HUES6 (cell line): ENCODE data around the gene DENND1A.

Experiments used
- H3K27ac ChIP-seq: 2 replicates; pipeline ENCODE4 v1.7.0; 2013; ENCODE audit warnings: low read depth, mild to moderate bottlenecking, low read length, inconsistent platforms
- H3K27me3 ChIP-seq: 2 replicates; pipeline ENCODE4 v1.6.1; 2013; ENCODE audit warnings: low read length; ENCODE audit not compliant: control insufficient read depth, insufficient read depth
- H3K36me3 ChIP-seq: 2 replicates; pipeline ENCODE4 v1.6.1; 2013; ENCODE audit warnings: low read length; ENCODE audit not compliant: control insufficient read depth, insufficient read depth
- H3K4me1 ChIP-seq: 2 replicates; pipeline ENCODE4 v1.6.1; 2013; ENCODE audit warnings: low read length; ENCODE audit not compliant: control insufficient read depth, insufficient read depth
- H3K4me3 ChIP-seq: 2 replicates; pipeline ENCODE4 v1.5.1; 2013; ENCODE audit warnings: low read depth, low read length
- H3K9ac ChIP-seq: one replicate; pipeline ENCODE4 v1.6.1; 2013; ENCODE audit warnings: mild to moderate bottlenecking, low read length
- H3K9me3 ChIP-seq: 2 replicates; pipeline ENCODE4 v1.6.1; 2013; ENCODE audit warnings: low read depth, low read length; ENCODE audit not compliant: control insufficient read depth, insufficient read depth

DENND1A gene

GRCh38 chr9:123414204-123414603 lies 515.7 kb downstream of the DENND1A start:
- Histone ChIP-seq H3K4me3 (no peak overlapping the region), H3K27ac (no peak overlapping the region), H3K4me1 (peaks cover 15% of the 10 kb centered on the region), H3K27me3 (no peaks in the 10 kb centered on the region), H3K9ac (no peak overlapping the region), H3K36me3 (no peaks in the 10 kb centered on the region), H3K9me3 (no peaks in the 10 kb centered on the region)

GRCh38 chr9:123412171-123412820 lies 517.6 kb downstream of the DENND1A start:
- no peaks in the 10 kb centered on the region for H3K27me3 ChIP-seq
- H3K27ac ChIP-seq, result no peak overlapping the region
- H3K9me3 ChIP-seq, result no peaks in the 10 kb centered on the region
- no peaks in the 10 kb centered on the region for H3K36me3 ChIP-seq
- no peak overlapping the region for H3K9ac ChIP-seq
- H3K4me1 ChIP-seq, result peaks cover 28% of the 10 kb centered on the region
- H3K4me3 ChIP-seq, result no peak overlapping the region

- Histone ChIP-seq H3K27me3 (no peaks in the 10 kb centered on the region), H3K4me1 (peaks cover 33% of the 10 kb centered on the region), H3K27ac (no peak overlapping the region), H3K36me3 (no peaks in the 10 kb centered on the region), H3K4me3 (no peak overlapping the region), H3K9ac (no peak overlapping the region), H3K9me3 (no peaks in the 10 kb centered on the region)
Measured at GRCh38 chr9:123411636-123412035, 518.3 kb downstream of the DENND1A start.

- Histone ChIP-seq H3K27ac (no peak overlapping the region), H3K9me3 (no peaks in the 10 kb centered on the region)
Measured at GRCh38 chr9:123411191-123411590, 518.7 kb downstream of the DENND1A start.

GRCh38 chr9:123410281-123410910 lies 519.5 kb downstream of the DENND1A start:
- no peak overlapping the region for H3K4me3 ChIP-seq
- no peaks in the 10 kb centered on the region for H3K9me3 ChIP-seq
- H3K27ac ChIP-seq, result no peak overlapping the region
- no peaks in the 10 kb centered on the region for H3K36me3 ChIP-seq
- H3K27me3 ChIP-seq, result no peaks in the 10 kb centered on the region
- no peak overlapping the region for H3K9ac ChIP-seq
- peaks cover 38% of the 10 kb centered on the region for H3K4me1 ChIP-seq

More at GRCh38 chr9:123411191-123411590, 518.7 kb downstream of the DENND1A start:
- Histone ChIP-seq H3K27me3 (no peaks in the 10 kb centered on the region), H3K4me1 (peaks cover 38% of the 10 kb centered on the region), H3K4me3 (no peak overlapping the region), H3K9ac (no peak overlapping the region), H3K36me3 (no peaks in the 10 kb centered on the region)

- H3K4me1 ChIP-seq, result peaks cover 25% of the 10 kb centered on the region
- no peaks in the 10 kb centered on the region for H3K9me3 ChIP-seq
- H3K36me3 ChIP-seq, result no peaks in the 10 kb centered on the region
- no peak overlapping the region for H3K4me3 ChIP-seq
- no peak overlapping the region for H3K9ac ChIP-seq
- H3K27me3 ChIP-seq, result no peaks in the 10 kb centered on the region
- no peak overlapping the region for H3K27ac ChIP-seq
Measured at GRCh38 chr9:123408313-123409262, 521.3 kb downstream of the DENND1A start.

- H3K4me3 ChIP-seq, result no peak overlapping the region
- no peak overlapping the region for H3K27ac ChIP-seq
- H3K27me3 ChIP-seq, result no peaks in the 10 kb centered on the region
- H3K36me3 ChIP-seq, result no peaks in the 10 kb centered on the region
- H3K9ac ChIP-seq, result no peak overlapping the region
- peaks cover 37% of the 10 kb centered on the region for H3K4me1 ChIP-seq
- H3K9me3 ChIP-seq, result no peaks in the 10 kb centered on the region
Measured at GRCh38 chr9:123407217-123407851, 522.6 kb downstream of the DENND1A start.

- Histone ChIP-seq H3K9me3 (no peaks in the 10 kb centered on the region), H3K4me3 (no peak overlapping the region), H3K36me3 (no peaks in the 10 kb centered on the region), H3K27me3 (no peaks in the 10 kb centered on the region), H3K4me1 (peaks cover 39% of the 10 kb centered on the region), H3K27ac (no peak overlapping the region), H3K9ac (no peak overlapping the region)
Measured at GRCh38 chr9:123406691-123407216, 523.2 kb downstream of the DENND1A start.

GRCh38 chr9:123406016-123406415 lies 523.9 kb downstream of the DENND1A start:
- no peaks in the 10 kb centered on the region for H3K27me3 ChIP-seq
- no peak overlapping the region for H3K4me3 ChIP-seq
- no peak overlapping the region for H3K9ac ChIP-seq
- peaks cover 39% of the 10 kb centered on the region for H3K4me1 ChIP-seq
- H3K36me3 ChIP-seq, result no peaks in the 10 kb centered on the region
- H3K9me3 ChIP-seq, result no peaks in the 10 kb centered on the region
- no peak overlapping the region for H3K27ac ChIP-seq

- Histone ChIP-seq H3K27me3 (no peaks in the 10 kb centered on the region), H3K4me1 (peaks cover 34% of the 10 kb centered on the region), H3K4me3 (no peak overlapping the region), H3K9me3 (no peaks in the 10 kb centered on the region), H3K36me3 (no peaks in the 10 kb centered on the region), H3K9ac (no peak overlapping the region), H3K27ac (no peak overlapping the region)
Measured at GRCh38 chr9:123402981-123403509, 526.9 kb downstream of the DENND1A start.
